ENCODE measurements around the gene AGAP1. TPM values are rescaled to one million over a fixed set of nuclear protein-coding genes. Genes with fewer than 3 reads are reported as not detected.

The AGAP1 gene
- total and polyA plus RNA-seq, 2 donors from 2014 or later: 8.1 to 44.5 TPM

DNA sequence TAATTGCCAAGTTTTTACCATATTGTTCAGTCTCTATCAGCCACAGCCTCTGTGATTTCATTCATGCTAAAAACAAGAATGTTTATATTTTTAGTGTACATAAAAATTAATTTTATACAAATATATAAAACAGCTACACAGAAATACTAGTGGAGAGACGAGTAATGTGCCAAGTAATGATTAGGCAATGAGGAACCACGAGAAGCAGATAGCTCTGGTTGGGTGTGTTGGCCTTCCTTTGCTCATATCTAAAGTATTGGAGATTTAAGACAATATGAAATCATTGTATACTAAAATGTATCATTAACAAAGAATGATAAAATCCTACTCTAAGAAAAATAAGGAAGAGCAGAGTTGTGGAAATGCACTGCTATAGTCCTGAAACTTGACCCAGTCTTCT lies 326.7 kb downstream of the AGAP1 start:
- H3K9me3 ChIP-seq (ENCODE audit: control insufficient read depth in 2 of 3, insufficient read depth in 1 of 3, low read length in 3 of 3): no peaks in the 10 kb centered on the region
- no peak overlapping the region for H3K9ac ChIP-seq (ENCODE audit: low read length in 3 of 3)
- H3K27me3 ChIP-seq (ENCODE audit: control insufficient read depth, insufficient read depth, low read length): no peaks in the 10 kb centered on the region
- DNase-seq (no peak), FAIRE-seq (no peak)
- TF ChIP-seq, protein P1, sequence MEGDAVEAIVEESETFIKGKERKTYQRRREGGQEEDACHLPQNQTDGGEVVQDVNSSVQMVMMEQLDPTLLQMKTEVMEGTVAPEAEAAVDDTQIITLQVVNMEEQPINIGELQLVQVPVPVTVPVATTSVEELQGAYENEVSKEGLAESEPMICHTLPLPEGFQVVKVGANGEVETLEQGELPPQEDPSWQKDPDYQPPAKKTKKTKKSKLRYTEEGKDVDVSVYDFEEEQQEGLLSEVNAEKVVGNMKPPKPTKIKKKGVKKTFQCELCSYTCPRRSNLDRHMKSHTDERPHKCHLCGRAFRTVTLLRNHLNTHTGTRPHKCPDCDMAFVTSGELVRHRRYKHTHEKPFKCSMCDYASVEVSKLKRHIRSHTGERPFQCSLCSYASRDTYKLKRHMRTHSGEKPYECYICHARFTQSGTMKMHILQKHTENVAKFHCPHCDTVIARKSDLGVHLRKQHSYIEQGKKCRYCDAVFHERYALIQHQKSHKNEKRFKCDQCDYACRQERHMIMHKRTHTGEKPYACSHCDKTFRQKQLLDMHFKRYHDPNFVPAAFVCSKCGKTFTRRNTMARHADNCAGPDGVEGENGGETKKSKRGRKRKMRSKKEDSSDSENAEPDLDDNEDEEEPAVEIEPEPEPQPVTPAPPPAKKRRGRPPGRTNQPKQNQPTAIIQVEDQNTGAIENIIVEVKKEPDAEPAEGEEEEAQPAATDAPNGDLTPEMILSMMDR (IDR thresholded peaks at IDR 0.05; ENCODE audit: borderline replicate concordance, extremely low read depth, insufficient read depth): no peak
- H3K36me3 ChIP-seq (ENCODE audit: control insufficient read depth in 2 of 3, insufficient read depth in 3 of 3, low read length in 3 of 3): peaks cover 0 to 2% (median 0%) of the 10 kb centered on the region in 3 donors
- no peaks in the 10 kb centered on the region for H3K4me1 ChIP-seq (ENCODE audit: control insufficient read depth in 2 of 3, insufficient read depth in 2 of 3, low read depth in 1 of 3, low read length in 3 of 3)
- no peak overlapping the region for H3K4me3 ChIP-seq (ENCODE audit: low read length in 3 of 3)
- H3K27ac ChIP-seq (ENCODE audit: low read depth in 2 of 2, low read length in 2 of 2): no peak overlapping the region
- intact Hi-C loops (cut with DNase I): no loop called here

DNA sequence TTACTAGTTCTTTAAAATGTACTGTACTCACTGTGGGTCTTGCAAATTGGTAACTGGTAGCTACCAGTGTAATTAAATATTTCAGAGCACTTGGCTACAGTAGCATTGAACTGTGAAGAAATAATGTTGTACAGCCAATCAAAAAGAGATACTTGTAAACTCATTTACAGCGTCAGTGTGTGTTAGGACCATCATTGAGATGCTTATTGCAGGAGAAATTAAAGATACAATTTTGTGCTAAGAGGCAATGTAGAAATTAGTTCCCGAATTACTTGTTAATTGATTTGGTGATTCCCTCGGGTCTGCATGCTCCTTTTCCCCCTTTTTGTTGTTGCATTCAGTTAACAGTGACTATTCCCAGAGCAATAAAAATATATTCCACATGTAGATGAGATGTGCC lies 330.5 kb downstream of the AGAP1 start:
- H3K9me3 ChIP-seq (ENCODE audit: control insufficient read depth in 2 of 3, insufficient read depth in 1 of 3, low read length in 3 of 3): no peaks in the 10 kb centered on the region
- H3K4me3 ChIP-seq (ENCODE audit: low read length in 3 of 3): no peak overlapping the region
- no peaks in the 10 kb centered on the region for H3K27me3 ChIP-seq (ENCODE audit: control insufficient read depth, insufficient read depth, low read length)
- H3K9ac ChIP-seq (ENCODE audit: low read length in 3 of 3): no peak overlapping the region
- no peaks in the 10 kb centered on the region for H3K4me1 ChIP-seq (ENCODE audit: control insufficient read depth in 2 of 3, insufficient read depth in 2 of 3, low read depth in 1 of 3, low read length in 3 of 3)
- DNase-seq (no peak), FAIRE-seq (no peak)
- TF ChIP-seq, protein P1 (IDR thresholded peaks at IDR 0.05; ENCODE audit: borderline replicate concordance, extremely low read depth, insufficient read depth): no peak
- H3K36me3 ChIP-seq (ENCODE audit: control insufficient read depth in 2 of 3, insufficient read depth in 3 of 3, low read length in 3 of 3): no peaks in the 10 kb centered on the region
- no peak overlapping the region for H3K27ac ChIP-seq (ENCODE audit: low read depth in 2 of 2, low read length in 2 of 2)
- intact Hi-C loops (cut with DNase I): no loop called here

- Histone ChIP-seq H3K9me3 (ENCODE audit: control insufficient read depth in 2 of 3, insufficient read depth in 1 of 3, low read length in 3 of 3) (no peaks in the 10 kb centered on the region), H3K27ac (ENCODE audit: low read depth in 2 of 2, low read length in 2 of 2) (no peak overlapping the region), H3K36me3 (ENCODE audit: control insufficient read depth in 2 of 3, insufficient read depth in 3 of 3, low read length in 3 of 3) (no peaks in the 10 kb centered on the region), H3K9ac (ENCODE audit: low read length in 3 of 3) (no peak overlapping the region), H3K4me3 (ENCODE audit: low read length in 3 of 3) (no peak overlapping the region), H3K4me1 (ENCODE audit: control insufficient read depth in 2 of 3, insufficient read depth in 2 of 3, low read depth in 1 of 3, low read length in 3 of 3) (no peaks in the 10 kb centered on the region), H3K27me3 (ENCODE audit: control insufficient read depth, insufficient read depth, low read length) (no peaks in the 10 kb centered on the region)
- no peak for DNase-seq
- TF ChIP-seq, protein P1 (IDR thresholded peaks at IDR 0.05; ENCODE audit: borderline replicate concordance, extremely low read depth, insufficient read depth): no peak
- FAIRE-seq: no peak
- intact Hi-C loops (cut with DNase I): no loop called here
Measured at GRCh38 chr2:235825946-235826345, 332.1 kb downstream of the AGAP1 start.

DNA sequence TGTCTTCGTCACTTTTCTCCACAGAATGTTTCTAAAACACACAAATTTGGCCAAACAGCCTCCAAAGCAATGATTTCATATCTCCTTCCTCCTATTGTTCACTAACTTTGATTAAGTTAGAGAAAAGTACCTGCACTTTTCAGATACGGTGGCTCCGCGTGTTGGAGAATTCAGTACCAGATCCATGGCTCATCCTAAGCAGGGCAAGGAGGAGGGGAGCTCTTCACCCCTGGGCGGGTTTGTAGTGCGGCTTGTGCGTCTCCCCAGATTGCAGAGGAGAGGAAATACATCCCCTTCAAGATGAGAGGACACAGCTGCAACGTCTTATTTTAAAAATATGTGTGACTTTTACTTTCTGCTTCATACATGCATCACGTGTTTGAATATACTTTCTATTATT lies 333.0 kb downstream of the AGAP1 start:
- Histone ChIP-seq H3K36me3 (ENCODE audit: control insufficient read depth in 2 of 3, insufficient read depth in 3 of 3, low read length in 3 of 3) (no peaks in the 10 kb centered on the region), H3K4me1 (ENCODE audit: control insufficient read depth in 2 of 3, insufficient read depth in 2 of 3, low read depth in 1 of 3, low read length in 3 of 3) (no peaks in the 10 kb centered on the region), H3K9me3 (ENCODE audit: control insufficient read depth in 2 of 3, insufficient read depth in 1 of 3, low read length in 3 of 3) (peaks cover 0 to 2% (median 0%) of the 10 kb centered on the region in 3 donors), H3K9ac (ENCODE audit: low read length in 3 of 3) (no peak overlapping the region), H3K27me3 (ENCODE audit: control insufficient read depth, insufficient read depth, low read length) (no peaks in the 10 kb centered on the region), H3K4me3 (ENCODE audit: low read length in 3 of 3) (no peak overlapping the region), H3K27ac (ENCODE audit: low read depth in 2 of 2, low read length in 2 of 2) (no peak overlapping the region)
- peak in 1 of 5 donors; percentile 53 for DNase-seq
- TF ChIP-seq, protein P1 (IDR thresholded peaks at IDR 0.05; ENCODE audit: borderline replicate concordance, extremely low read depth, insufficient read depth): no peak
- intact Hi-C loops (cut with DNase I): no loop called here
- FAIRE-seq: no peak

Measured in kidney (tissue), 14 donors.